Embryonic facial prominence (tissue), 1 donor: ENCODE data around the gene ELP2.
"Not testable (repeated sequence)": the region's sequence is repeated elsewhere in the genome, so short reads cannot be mapped to it uniquely, and the experiment has no call there.

Experiments
- DNase-seq: peaks from one replicate; pipeline ENCODE4 v3.0.0-alpha.2; 2016; ENCODE audit errors: extremely low spot score

ELP2 gene

DNA sequence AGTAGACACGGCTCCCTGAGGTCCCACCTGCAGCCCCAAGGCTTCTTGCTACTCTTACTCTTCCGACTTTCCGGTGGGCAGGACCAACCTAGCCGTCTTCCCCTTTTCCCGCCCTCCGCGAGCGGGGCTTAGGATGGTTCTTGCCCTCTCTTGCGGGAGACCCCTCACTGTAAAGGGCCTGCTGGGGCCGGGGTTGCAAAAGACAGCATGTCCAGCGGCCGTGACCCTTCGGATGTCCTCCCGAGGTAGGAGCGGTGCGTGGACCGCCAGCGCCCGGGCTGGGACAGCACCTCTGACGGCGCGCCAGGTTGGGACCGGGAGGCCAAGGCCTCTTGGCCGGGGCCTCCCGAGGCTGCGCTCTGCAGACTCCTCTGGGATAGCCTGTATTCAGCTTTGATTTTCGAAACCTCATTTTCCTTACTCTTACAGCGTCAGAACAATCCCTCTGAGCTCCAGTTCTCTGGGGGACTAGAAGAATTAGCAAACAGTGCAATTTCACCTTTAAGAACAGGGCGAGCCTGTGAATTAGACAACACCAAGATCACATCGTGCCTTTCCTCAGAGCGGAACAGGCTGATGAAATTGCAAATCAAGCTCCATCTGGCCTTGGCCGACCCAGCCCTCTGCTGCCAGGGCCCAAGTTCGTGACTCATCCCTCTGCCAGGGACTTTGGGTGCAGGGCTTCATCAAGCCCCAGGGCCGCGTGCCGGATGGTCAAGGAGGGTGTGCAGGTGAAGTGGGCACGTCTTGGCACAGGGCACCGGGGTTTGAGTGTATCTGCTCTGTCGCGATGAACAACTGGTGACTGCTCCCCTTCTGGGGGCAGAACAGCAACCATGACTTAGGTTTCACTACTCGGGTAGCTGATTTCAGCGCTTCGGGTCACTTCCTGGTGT lies 58.4 kb downstream of the ELP2 start:
- no peak for DNase-seq

DNA sequence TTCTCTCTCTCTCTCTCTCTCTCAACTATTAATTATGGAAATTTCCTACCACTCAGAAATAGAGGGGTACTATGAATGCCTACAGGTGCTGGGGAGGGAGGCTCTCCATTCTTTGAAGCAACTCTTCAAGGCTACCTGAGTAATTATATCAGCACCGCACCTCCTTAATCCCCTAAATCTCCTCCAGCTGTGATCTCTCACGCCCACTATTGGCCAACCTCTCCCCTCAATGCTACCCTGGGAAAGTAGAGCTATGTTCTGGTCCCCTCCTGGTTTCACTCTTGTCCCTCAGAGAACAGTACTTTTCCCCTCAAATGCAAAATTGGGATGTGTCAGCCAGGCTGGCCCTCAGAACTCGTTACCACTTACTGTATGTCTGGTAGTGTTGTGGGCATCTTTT lies 59.2 kb downstream of the ELP2 start:
- no peak for DNase-seq

DNA sequence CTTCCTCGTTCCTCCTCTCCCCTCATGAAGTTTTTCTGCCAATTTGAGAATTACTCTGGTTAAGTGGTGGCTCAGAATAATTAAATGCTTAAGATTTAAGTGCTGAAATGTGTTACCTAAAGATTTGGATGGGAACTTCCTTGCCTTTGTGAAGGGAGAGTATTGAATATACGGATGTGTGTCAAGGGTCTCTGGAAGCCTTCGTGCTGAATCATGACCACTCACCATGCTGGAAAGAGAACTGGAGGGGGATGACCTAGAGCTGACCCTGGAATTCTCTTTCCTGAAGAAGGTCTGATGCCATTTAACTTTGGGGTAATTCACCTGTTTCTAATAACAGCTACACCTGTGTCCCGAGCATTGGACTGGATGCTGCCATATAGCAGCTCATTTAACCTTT lies 59.8 kb downstream of the ELP2 start:
- DNase-seq: no peak

DNA sequence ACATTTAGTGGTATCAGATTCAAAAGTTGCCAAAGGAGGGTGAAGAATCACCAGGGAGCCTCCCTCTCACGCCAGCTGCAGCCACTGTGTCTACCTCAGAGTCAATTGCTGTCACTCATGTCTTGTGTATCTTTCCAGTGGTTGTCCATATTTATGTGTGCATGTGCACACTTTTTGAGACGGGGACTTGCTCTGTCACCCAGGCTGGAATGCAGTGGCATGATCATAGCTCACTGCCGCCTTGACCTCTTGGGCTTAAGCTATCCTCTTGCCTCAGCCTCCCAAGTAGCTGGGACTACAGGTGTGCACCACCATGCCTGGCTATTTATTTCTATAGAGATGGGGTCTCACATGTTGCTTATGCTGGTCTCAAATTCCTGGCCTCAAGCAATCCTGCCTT lies 61.6 kb downstream of the ELP2 start:
- DNase-seq: no peak

DNA sequence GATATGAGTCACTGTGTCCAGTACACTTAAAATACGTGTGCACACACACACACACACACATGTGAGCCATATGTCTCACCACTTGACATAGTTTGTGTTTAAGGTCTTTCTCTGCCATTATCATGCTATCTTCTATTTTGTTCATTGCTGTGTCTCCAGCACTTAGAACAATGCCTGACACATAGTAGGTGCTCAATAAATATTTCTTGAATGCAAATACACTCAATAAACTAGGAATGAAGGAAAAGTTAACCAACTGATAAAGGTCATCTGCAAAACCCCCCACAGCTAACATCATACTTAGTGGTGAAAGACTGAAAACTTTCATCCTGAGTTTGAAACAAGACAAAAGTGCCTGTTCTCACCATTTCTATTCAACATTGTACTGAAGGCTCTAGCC lies 62.0 kb downstream of the ELP2 start:
- no peak for DNase-seq

DNA sequence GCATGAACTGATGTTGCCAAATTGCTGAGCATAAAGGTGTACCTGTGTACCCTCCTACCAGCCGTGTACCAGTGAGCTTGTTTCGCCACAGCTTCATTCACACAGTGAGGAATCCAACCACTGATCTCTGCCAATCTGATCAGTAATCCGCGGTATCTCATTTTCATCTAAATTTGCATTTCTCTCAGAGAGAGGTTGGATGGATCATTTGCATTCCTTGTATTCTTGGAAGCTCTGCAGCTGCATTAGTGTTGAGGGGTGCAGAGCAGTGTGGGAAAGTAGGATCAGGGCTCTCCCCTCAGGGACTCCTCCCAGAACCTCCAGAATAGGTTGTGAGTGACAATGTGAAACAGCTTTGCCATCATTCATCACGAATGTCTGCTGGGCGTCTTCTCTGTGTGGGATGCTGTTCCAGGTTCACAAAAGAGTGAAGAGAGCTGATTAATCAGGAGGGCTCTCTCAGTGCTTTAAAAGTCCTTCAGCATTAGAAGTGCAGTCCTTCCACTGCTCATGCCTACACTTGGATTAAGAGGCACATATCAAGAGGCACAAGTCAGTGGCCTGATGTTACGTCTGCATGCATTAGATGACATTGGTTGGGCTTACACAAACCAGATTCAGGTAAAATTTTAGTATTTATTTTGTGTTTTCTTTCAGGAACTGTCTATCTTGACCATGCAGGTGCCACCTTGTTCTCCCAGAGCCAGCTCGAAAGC lies 65.1 kb downstream of the ELP2 start:
- no peak for DNase-seq

DNA sequence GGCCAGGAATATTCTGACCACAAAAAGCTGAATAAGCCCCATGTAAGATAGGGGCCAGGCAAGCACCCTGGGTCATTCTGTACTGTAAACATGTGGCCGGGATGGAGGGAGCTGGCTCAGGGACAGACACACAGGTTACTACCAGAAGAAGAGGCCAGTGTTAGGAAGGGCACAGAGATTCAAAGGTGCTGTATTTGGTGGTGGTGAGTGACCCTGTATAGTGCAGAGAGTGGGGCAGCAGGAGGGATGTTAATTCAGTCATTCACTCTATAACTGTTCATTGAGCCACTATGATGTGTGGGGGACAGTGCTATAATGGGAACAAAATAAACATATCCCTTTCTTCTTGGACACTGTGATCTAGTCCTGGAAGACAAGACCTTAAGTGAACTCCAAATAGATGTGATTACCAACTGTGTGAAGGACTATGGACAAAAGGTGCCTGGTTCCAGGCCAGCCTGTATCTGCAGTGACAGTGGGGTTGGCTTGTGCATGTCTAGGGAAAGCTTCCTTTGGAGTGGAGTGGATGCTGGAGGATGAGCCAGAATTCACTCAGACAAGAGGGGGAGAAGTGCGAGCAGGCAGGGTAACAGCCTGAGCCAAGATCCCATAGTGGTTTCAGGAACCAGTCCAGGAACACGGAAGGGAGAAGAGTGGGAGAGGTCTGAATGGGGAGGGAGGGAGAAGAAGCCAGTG lies 65.9 kb downstream of the ELP2 start:
- DNase-seq: no peak

DNA sequence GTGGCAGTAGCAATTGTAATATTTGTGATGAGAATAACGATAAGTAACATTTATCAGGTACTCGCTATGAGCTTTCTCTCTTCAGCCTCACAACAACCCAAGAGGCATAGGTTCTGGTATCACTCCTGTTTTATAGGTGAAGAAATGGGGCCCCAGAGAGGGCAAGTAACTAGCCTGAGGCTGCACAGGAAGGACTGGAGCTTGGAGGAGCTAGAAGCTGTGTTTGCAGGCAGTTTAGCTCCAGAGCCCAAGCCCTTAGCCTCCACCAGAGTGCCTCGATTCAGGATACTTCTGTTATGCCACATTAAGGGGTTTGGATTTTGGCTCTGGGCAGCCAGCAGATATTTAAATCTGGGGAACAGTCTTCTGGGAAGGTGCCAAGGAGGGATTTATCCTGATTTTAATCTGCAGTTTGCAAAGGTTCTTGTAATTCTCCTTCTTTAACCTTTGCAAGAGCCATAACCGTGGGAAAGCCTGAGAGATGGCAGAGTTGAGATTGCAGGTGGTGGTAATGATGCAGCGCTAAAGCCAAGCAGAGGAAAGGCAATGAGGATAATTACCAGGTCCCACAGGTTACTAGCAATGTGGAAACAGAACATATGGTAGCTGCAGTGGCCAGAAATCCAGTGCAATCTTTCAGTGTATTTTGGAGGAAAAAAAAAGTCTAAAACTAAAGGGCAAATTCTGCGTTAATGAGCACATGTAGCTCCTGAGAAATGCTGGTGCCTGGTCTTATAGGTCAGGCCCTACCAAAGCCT lies 66.7 kb downstream of the ELP2 start:
- DNase-seq: no peak

DNA sequence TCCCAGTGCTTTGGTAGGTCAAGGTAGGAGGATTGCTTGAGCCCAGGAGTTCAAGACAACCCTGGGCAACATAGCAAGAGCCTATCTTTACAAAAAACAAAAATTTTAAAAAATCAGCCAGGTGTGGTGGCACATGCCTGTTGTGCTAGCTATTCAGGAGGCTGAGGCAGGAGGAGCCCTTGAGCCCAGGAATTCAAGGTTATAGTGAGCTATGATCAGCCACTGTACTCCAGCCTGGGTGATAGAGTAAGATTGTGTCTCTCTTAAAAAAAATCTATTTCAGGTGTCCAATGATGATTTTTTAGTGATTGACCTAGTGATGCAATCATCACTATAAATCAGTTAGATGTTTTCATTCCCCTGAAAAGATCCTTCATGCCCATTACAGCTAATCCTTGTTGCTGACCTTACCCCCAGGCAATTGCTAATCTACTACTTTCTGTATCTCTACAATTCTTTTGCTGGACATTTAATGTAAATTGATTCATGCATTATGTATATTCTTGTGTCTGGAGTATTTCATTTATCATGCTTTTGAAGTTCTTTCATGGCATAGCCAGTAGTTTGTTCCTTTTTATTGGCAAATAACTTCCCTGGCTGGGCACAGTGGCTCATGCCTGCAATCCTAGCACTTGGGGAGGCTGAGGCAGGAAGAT lies 67.9 kb downstream of the ELP2 start:
- DNase-seq: no peak

DNA sequence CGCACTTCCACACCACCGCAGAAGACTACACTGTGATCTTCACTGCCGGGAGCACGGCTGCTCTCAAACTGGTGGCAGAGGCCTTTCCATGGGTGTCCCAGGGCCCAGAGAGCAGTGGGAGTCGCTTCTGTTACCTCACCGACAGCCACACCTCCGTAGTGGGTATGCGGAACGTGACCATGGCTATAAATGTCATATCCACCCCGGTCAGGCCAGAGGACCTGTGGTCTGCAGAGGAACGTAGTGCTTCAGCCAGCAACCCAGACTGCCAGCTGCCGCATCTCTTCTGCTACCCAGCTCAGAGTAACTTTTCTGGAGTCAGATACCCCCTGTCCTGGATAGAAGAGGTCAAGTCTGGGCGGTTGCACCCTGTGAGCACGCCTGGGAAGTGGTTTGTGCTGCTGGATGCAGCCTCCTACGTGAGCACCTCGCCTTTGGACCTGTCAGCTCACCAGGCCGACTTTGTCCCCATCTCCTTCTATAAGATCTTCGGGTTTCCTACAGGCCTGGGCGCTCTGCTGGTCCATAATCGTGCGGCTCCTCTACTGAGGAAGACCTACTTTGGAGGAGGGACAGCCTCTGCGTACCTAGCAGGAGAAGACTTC lies 70.1 kb downstream of the ELP2 start:
- no peak for DNase-seq

DNA sequence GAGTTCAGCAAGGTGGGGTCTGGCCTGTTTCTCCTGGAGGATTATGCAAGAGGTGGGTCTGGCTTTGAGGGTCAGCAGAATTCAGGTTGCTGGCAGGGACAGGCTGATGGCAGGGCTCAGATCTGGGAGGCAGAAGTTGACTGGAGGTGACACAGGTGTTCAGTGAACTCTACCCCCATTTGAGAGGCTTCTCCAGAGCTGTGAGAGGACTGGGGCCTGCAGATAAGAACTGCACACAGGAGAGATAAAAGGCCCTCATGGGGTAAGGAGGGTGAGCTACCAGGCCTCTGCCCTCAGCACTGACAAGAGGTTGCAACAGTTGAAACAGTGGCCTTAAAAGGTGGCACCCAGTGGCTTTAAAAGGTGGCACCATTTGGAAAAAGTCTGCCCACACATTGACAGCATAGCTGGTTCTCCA lies 70.7 kb downstream of the ELP2 start:
- no peak for DNase-seq

DNA sequence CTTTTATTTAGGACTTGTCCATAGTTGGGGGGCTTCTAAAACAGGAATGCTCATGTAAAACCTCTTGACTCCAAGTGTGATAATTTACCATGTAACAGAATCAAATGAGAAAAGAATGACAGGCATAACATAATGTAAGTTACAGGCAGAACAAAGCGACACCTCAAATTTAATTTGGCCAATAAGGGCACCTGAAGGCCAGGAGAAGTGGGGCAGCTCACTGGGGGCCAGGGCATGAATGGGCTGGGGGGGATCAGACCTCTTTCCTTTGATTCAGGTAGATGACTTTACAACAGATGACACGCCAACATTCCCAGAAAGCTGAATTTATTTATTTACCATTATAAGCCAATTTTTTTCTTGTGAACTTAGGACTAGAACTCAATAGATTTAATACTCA lies 72.1 kb downstream of the ELP2 start:
- DNase-seq: no peak

DNA sequence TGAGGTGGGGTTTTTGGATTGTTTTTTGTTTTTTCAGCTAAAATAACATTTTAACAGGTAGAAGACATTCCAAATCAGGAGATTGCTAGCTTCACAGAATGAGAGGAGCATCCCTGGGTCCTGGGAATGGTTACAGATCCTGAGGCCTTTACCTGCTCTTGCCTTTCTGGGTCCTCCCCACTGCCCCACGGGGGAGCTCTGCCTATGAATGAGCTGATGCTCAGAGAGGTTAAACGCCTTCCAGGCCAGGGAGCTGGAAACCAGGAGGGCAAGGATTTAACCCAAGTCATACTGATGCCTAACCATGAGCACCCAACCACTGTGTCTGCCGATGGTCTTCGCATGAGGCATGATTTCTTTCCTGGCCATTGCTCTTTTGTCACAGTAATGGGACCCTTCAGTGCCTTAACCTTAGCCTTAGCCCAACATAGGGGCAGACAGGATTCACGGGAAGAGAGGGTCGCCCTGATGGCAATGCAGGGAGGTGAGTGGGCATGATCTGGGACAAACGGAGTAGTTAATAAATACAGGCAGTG lies 73.7 kb downstream of the ELP2 start:
- no peak for DNase-seq

DNA sequence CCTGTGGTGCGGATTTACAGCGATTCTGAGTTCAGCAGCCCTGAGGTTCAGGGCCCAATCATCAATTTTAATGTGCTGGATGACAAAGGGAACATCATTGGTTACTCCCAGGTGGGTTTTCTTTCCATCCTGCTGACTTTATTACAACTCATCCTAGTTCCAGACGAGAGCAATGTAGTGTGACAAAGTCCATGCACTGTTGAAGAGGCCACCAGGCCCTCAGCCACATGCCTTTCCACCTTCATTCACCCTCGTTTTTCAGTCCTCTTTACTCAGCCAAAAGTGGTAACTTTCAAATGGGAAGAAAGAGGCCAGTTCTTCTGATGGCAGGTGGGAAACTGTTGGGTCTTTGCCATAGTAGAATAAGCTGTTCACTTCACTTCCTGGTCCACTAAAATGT lies 75.5 kb downstream of the ELP2 start:
- DNase-seq: no peak

DNA sequence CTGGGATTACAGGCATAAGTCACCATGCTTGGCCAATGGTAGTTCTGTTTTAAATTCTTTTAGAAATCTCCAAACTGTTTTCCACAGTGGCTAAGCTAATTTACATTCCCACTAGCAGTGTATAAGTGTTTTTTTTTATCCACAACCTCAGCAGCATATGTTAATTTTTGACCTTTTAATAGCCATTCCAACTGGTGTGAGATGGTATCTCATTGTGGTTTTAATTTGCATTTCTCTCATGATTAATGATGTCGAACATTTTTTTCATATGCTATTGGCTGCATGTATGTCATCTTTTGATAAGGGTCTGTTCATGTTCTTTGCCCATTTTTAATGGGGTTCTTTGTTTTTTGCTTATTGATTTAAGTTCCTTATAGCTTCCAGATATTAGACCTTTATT lies 77.6 kb downstream of the ELP2 start:
- DNase-seq: no peak

DNA sequence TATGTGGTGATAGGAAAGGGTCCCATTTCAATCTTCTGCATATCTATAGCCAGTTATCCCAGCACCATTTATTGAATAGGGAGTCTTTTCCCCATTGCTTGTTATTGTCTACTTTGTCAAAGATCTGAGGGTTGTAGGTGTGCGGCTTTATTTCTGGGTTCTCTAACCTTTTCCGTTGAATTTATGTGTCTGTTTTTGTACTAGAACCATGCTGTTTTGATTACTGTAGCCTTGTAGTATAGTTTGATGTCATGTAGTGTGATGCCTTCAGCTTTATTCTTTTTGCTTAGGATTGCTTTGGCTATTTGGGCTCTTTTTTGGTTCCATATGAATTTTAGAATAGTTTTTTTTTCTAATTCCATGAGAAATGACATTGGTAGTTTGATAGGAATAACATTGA lies 78.3 kb downstream of the ELP2 start:
- DNase-seq: not testable (repeated sequence)

DNA sequence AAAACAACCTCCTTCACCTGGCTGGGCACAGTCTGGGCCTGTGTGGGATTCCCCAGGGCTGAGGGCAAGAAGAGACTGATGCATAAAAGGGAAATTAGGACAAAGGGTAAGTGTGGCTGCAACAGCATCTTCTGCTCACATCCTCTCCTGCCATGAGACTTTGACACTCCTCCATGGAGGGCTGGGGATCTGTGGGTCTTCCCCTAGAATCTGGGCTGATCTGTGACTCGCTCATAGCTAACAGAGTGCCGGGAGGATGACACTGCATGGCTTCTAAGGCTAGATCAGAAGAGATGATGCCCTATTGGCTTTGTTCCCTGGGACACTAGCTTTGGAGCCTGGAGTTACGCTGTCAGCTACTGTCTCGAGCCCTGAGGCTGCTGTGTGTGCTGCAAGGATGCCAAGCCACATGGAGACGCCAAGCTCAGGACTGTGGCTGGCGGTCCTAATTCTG lies 81.9 kb downstream of the ELP2 start:
- DNase-seq: no peak

DNA sequence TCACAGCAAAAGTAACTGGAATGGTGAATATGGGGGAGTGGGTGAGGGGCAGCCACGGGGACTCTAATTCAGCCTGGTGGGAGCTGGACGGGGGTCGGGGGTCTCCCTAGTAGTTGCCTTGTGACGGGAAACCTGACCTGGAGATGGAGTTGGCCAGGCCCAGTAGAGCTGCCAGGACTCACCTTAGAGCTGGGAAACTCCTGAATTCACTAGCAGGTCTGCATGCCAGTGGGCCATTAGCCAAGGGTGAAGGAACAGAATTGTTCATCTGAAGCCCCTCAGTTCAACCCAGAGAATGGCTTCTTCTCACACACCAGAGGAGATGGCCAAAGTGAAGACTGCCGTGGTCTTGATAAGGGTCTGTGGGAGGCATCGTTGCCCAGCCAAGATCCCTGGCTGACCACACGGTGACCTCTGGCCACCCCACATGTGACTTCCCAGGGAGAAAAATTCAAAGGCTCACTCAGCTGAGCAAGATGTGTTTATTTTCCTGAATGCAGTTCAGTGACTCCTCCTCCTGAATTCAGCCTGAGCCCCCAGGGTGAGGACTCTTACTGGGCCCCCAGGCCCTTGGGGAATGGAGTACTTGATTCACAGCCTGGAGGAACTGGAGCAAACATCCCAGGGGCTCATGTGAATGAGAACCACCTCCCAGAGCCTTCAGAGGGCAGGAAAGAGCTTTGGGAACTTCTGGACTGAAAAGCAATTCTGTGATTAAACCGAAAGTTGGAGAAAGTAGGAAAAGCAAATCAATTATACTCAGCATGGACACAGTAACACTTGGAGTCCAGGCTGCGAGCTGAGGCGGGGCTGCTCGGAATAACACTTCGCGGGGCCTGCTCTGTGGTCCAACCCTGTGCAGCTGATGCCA lies 82.8 kb downstream of the ELP2 start:
- no peak for DNase-seq

DNA sequence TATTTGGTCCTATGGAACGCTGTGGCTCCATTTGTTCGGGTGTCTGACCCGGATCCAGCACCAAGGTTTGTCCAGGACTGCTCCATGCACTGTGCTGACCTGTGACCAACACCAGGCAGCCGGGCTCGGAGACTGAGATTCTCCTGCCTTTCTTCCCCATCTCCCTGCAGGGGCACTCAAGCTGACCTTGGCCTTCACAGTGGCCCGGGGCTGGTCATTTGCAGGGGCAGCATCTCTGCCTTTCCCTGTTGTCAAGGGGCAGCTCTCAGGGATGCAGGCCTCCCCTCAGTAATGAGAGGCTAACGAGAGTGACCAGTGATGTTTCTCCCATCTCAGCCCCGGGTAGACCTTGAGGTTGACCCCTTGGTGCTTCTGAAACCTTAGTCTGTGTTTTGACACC lies 85.1 kb downstream of the ELP2 start:
- no peak for DNase-seq

DNA sequence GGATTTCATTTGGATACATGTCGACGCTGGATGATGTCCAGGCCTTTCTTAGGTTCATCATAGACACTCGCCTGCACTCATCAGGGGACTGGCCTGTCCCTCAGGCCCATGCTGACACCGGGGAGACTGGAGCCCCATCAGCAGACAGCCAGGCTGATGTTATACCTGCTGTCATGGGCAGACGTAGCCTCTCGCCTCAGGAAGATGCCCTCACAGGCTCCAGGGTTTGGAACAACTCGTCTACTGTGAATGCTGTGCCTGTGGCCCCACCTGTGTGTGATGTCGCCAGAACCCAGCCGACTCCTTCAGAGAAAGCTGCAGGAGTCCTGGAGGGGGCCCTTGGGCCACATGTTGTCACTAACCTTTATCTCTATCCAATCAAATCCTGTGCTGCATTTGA lies 85.9 kb downstream of the ELP2 start:
- DNase-seq: no peak
